Measurements from ENCODE around the gene SSBP4.

- TF ChIP-seq POLR2A (IDR thresholded peaks at IDR 0.05; ENCODE audit: low read depth, low read length) (no peak), MYC (IDR thresholded peaks at IDR 0.05; ENCODE audit: low read depth, low read length) (no peak), CTCF (IDR thresholded peaks at IDR 0.05; ENCODE audit: extremely low read depth in 1 of 2, insufficient read depth in 1 of 2, low read depth in 1 of 2, low read length in 2 of 2) (no peak)
Measured at GRCh38 chr19:18452386-18452785, 33.2 kb downstream of the SSBP4 start.
